HepG2 (cell line): ENCODE results near the gene APPBP2. TPM values are rescaled to one million over a fixed set of nuclear protein-coding genes. Genes with fewer than 3 reads are reported as not detected.

Source experiments
- ATAC-seq: fragments of 200-7000 bp; cut with Tn5 transposase; 3 replicates; pipeline ENCODE4 v1.9.1; 2020; ENCODE audit warnings: mild to moderate bottlenecking, moderate library complexity
- BruUV-seq: library from RNA; stranded (reverse); fragments of 400-500 nt; replicated peaks from 2 replicates; lab custom pipeline; 2021; lab: Mats Ljungman, UMichigan
- CTCF ChIA-PET: fragments of 300-600 bp; formaldehyde crosslinking; extraction: SDS; loops from one replicate; lab custom pipeline; 2021; ENCODE audit warnings: low total read pairs, inconsistent platforms, low intra/inter-chr PET ratio; lab: Yijun Ruan, JAX
- POLR2A ChIA-PET: fragments of 350-600 bp; sonication (Branson Sonifier 250); formaldehyde crosslinking; loops from one replicate; lab custom pipeline; 2020; ENCODE audit warnings: antibody characterized with exemption, inconsistent platforms; lab: Yijun Ruan, JAX
- DNase-seq: peaks from one replicate; pipeline ENCODE4 v3.0.0-alpha.2; 2015; ENCODE audit warnings: low spot score
- FAIRE-seq: peaks from 3 replicates; lab custom pipeline; 2011; peaks lifted over from hg19 to GRCh38; lab: Jason Lieb, UNC
- H2AFZ ChIP-seq: one replicate; pipeline ENCODE4 v1.6.1; 2011; ENCODE audit warnings: low read length, inconsistent platforms
- H3K27ac ChIP-seq: fragments of 300-600 bp; 3 replicates; pipeline ENCODE4 v1.8.0; 2011; ENCODE audit warnings: mixed run types, mild to moderate bottlenecking, mixed read lengths, low read length, inconsistent platforms; ENCODE audit not compliant: insufficient read depth; ENCODE audit errors: extremely low read length
- H3K27me3 ChIP-seq, 2 experiments: fragments of 200-600 bp in 1 of 2; 2 replicates in 1 of 2; 3 replicates in 1 of 2; pipeline versions ENCODE4 v1.6.0 to v1.8.0; 2011; ENCODE audit warnings: low read length in 2 of 2, mild to moderate bottlenecking in 2 of 2, moderate library complexity in 2 of 2, inconsistent platforms in 1 of 2; ENCODE audit not compliant: insufficient read depth in 2 of 2, control insufficient read depth in 1 of 2
- H3K36me3 ChIP-seq, 2 experiments: fragments of 200-600 bp in 1 of 2; replicated peaks in 1 of 2; 2 replicates in 1 of 2; 3 replicates in 1 of 2; pipeline versions ENCODE4 v1.5.1 to v1.8.0; 2011; ENCODE audit warnings: low read length in 2 of 2, inconsistent platforms in 1 of 2; ENCODE audit not compliant: insufficient read depth in 2 of 2, control insufficient read depth in 1 of 2
- H3K4me1 ChIP-seq: 2 replicates; pipeline ENCODE4 v1.5.1; 2012; ENCODE audit warnings: low read length, inconsistent platforms; ENCODE audit not compliant: insufficient read depth
- H3K4me2 ChIP-seq: 2 replicates; pipeline ENCODE4 v1.6.0; 2011; ENCODE audit warnings: low read depth, low read length, inconsistent platforms
- H3K4me3 ChIP-seq, 3 experiments: fragments of 200-600 bp in 1 of 3; sonication (generic), shearing (Covaris generic) in 1 of 3; replicated peaks in 1 of 3; 2 replicates each; pipeline ENCODE4 v1.5.1; 2011 to 2016; ENCODE audit warnings: low read length in 3 of 3, inconsistent platforms in 2 of 3, low read depth in 2 of 3, mild to moderate bottlenecking in 2 of 3, control low read depth in 1 of 3, mixed read lengths in 1 of 3; ENCODE audit not compliant: insufficient read depth in 1 of 3
- H3K79me2 ChIP-seq: one replicate; pipeline ENCODE4 v1.6.1; 2011; ENCODE audit warnings: low read length, inconsistent platforms; ENCODE audit not compliant: insufficient read depth
- H3K9ac ChIP-seq: 2 replicates; pipeline ENCODE4 v1.6.0; 2011; ENCODE audit warnings: mild to moderate bottlenecking, low read depth, low read length, inconsistent platforms; ENCODE audit not compliant: insufficient read depth
- H3K9me3 ChIP-seq: 2 replicates; pipeline ENCODE4 v1.5.1; 2012; ENCODE audit warnings: mild to moderate bottlenecking, low read length
- H4K20me1 ChIP-seq: 2 replicates; pipeline ENCODE4 v1.6.0; 2011; ENCODE audit warnings: inconsistent platforms, mild to moderate bottlenecking, low read length, moderate library complexity; ENCODE audit not compliant: insufficient read depth
- CREB1 ChIP-seq, 2 experiments: fragments of 450-650 bp in 1 of 2; IDR thresholded peaks; 2 replicates each; pipeline ENCODE4 v1.6.1; 2016 to 2017; ENCODE audit warnings: control low read depth in 1 of 2, mild to moderate bottlenecking in 1 of 2, missing compliant biosample characterization in 1 of 2, missing genetic modification characterization in 1 of 2
- FOXA1 ChIP-seq, 2 experiments: fragments of 450-650 bp in 1 of 2; sonication (generic) in 1 of 2; formaldehyde crosslinking in 1 of 2; IDR thresholded peaks; 2 replicates each; pipeline versions ENCODE4 v1.4.0 to v1.6.1; 2016 to 2020; ENCODE audit warnings: missing genetic modification reagents in 1 of 2
- HMG20B ChIP-seq: conservative IDR thresholded peaks from 2 replicates; pipeline ENCODE4 v1.6.1; 2016; ENCODE audit warnings: missing genetic modification reagents, missing compliant biosample characterization
- MAFF ChIP-seq: IDR thresholded peaks from 2 replicates; pipeline ENCODE4 v1.6.1; 2011; ENCODE audit warnings: low read depth, low read length, improper control_type of control experiment
- MAFK ChIP-seq, 2 experiments: IDR thresholded peaks in 1 of 2; conservative IDR thresholded peaks in 1 of 2; 2 replicates each; pipeline ENCODE4 v1.6.1; 2011; ENCODE audit warnings: improper control_type of control experiment in 2 of 2, low read length in 2 of 2
- NFKB2 ChIP-seq: sonication (generic); formaldehyde crosslinking; IDR thresholded peaks from 2 replicates; pipeline ENCODE4 v1.4.0; 2020; ENCODE audit warnings: missing genetic modification reagents, borderline replicate concordance
- ZBTB8A ChIP-seq: sonication (generic); formaldehyde crosslinking; IDR thresholded peaks from 2 replicates; pipeline ENCODE4 v1.4.0; 2020; ENCODE audit warnings: mild to moderate bottlenecking, low read depth, missing genetic modification reagents, borderline replicate concordance
- ZFP41 ChIP-seq: sonication (generic); formaldehyde crosslinking; IDR thresholded peaks from 2 replicates; pipeline ENCODE4 v1.4.0; 2020; ENCODE audit warnings: mild to moderate bottlenecking, missing genetic modification reagents, borderline replicate concordance
- ZNF326 ChIP-seq: sonication (generic); formaldehyde crosslinking; IDR thresholded peaks from 2 replicates; pipeline ENCODE4 v1.4.0; 2020; ENCODE audit warnings: missing genetic modification reagents, borderline replicate concordance
- ZNF383 ChIP-seq: sonication (generic); formaldehyde crosslinking; IDR thresholded peaks from 2 replicates; pipeline ENCODE4 v1.4.0; 2020; ENCODE audit warnings: missing genetic modification reagents, mild to moderate bottlenecking, borderline replicate concordance
- ZNF879 ChIP-seq: sonication (generic); formaldehyde crosslinking; IDR thresholded peaks from 2 replicates; pipeline ENCODE4 v1.8.1; 2023; ENCODE audit warnings: missing genetic modification reagents
- ZSCAN25 ChIP-seq: sonication (generic); formaldehyde crosslinking; IDR thresholded peaks from 2 replicates; pipeline ENCODE4 v1.8.0; 2022; ENCODE audit warnings: mild to moderate bottlenecking, missing genetic modification reagents
- WGBS: methylation state at CpG from one replicate; pipeline ENCODE4 v1.1.6; 2017; ENCODE audit warnings: low lambda C conversion rate; 5-methylcytosine and 5-hydroxymethylcytosine counted together
- in situ Hi-C: cut with HindIII; loops from 2 replicates; pipeline ENCODE4 v1.10.0; 2017; ENCODE audit warnings: low pct_unique_long_range_greater_than_20kb; ENCODE audit not compliant: extremely low pct_ligation_motif_present
- intact Hi-C: fragments of 100-400 bp; cut with micrococcal nuclease; formaldehyde crosslinking; loops from one replicate; pipeline ENCODE4 v1.10.0; 2022; ENCODE audit not compliant: unreplicated experiment
- polyA plus RNA-seq, 8 experiments: library from polyadenylated mRNA; depleted of rRNA in 3 of 8; stranded (reverse) in 7 of 8; unstranded in 1 of 8; fragments of >200 nt; fragmentation: Illumina TruSeq in 4 of 8; extraction: Trizol in 4 of 8; gene quantifications; 2 replicates each; pipeline versions ENCODE4 v1.2.1 to v1.2.3, GENCODE V29; 2011 to 2016; ENCODE audit warnings: low read depth in 4 of 8, missing spikeins in 1 of 8, mixed read lengths in 1 of 8; ENCODE audit not compliant: insufficient read depth in 1 of 8
- total RNA-seq, 5 experiments: library from RNA; depleted of rRNA; stranded (reverse); fragments of >200 nt; fragmentation: Illumina TruSeq; extraction: Trizol; gene quantifications; 2 replicates each; pipeline ENCODE4 v1.2.3, GENCODE V29; 2016; ENCODE audit warnings: low read depth in 1 of 5
- TF ChIP-seq, protein P1 (sequence below): sonication (generic); formaldehyde crosslinking; IDR thresholded peaks from 2 replicates; pipeline ENCODE4 v1.4.0; 2020; ENCODE audit warnings: missing genetic modification reagents
- TF ChIP-seq, protein P2 (sequence below), 2 experiments: sonication (generic) in 1 of 2; formaldehyde crosslinking in 1 of 2; IDR thresholded peaks; 2 replicates each; pipeline versions ENCODE4 v1.4.0 to v1.6.1; 2016 to 2020; ENCODE audit warnings: borderline replicate concordance in 1 of 2, low read depth in 1 of 2, mild to moderate bottlenecking in 1 of 2, missing genetic modification reagents in 1 of 2
- TF ChIP-seq, protein P3 (sequence below): sonication (generic); formaldehyde crosslinking; IDR thresholded peaks from 2 replicates; pipeline ENCODE4 v1.4.0; 2020; ENCODE audit warnings: mild to moderate bottlenecking, missing genetic modification reagents, borderline replicate concordance

The APPBP2 gene
- total and polyA plus RNA-seq, 2 of the 13 experiments (the other 11 are each of a cell fraction or from before 2014, with no cell fraction given): 17.5 to 45.8 TPM

DNA sequence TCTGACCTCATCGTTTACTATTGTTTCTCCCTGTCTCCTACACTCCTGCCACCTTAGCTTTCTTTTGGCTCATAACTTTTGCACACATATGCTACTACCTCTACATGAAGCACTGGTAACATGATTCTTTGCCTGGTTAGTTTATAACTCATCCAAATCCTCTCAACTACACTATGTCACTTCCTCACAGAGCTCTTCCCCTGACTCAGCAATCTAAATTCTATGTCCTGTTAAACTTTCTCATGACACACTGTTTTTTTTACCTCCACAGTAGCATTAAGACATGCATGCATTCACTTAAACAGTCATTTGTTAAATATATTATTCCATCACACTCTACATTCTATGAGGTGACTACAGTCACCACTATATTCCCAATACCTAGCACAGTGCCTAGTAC, 19.7 kb downstream of the APPBP2 start:
- ChIA-PET POLR2A (interaction anchor here (0.8 to 1.1 kb wide), 2 partner anchors 20 to 94 kb away, joined by 3 to 5 read pairs; partner anchors contain the start of genes APPBP2 and PPM1D), CTCF (no interaction called here)
- DNase-seq: peak; percentile 9
- no peak overlapping the region for H3K4me3 ChIP-seq
- H3K36me3 ChIP-seq: peaks cover 4 to 15% of the 10 kb centered on the region in 2 experiments
- intact Hi-C loops (no loop called here), in situ Hi-C loops (no loop called here)
- peaks cover 6% of the 10 kb centered on the region; the same call in 1 of the 2 replicates for H3K4me1 ChIP-seq
- H3K27ac ChIP-seq: no peak overlapping the region
- no peaks in the 10 kb centered on the region for H3K9me3 ChIP-seq
- 95% methylated on average over 1 of the region's 1 CpG for WGBS
- H3K79me2 ChIP-seq: peaks cover 79% of the 10 kb centered on the region
- peak; percentile 46; the same call in 2 of the 3 replicates for ATAC-seq
- BruUV-seq: no TSS peak
- no peaks in the 10 kb centered on the region for H3K27me3 ChIP-seq
- H2AFZ ChIP-seq: no peak overlapping the region
- FAIRE-seq: no peak
- TF ChIP-seq ZSCAN25 (CRISPR knock-in tag) (no peak), HMG20B (CRISPR knock-in tag) (no peak), NFKB2 (no peak), ZFP41 (CRISPR knock-in tag) (no peak), ZNF879 (CRISPR knock-in tag) (no peak), CREB1 (IDR thresholded peaks at IDR 0.05) (peak; percentile 10; the same call in 1 of the 2 replicates), CREB1 (CRISPR knock-in tag; IDR thresholded peaks at IDR 0.05) (no peak), MAFK (conservative IDR thresholded peaks at IDR 0.05 in 1 of 2, IDR thresholded peaks at IDR 0.05 in 1 of 2; ENCODE audit: low read length in 2 of 2) (peak; percentile 80 to 85; a peak in 3 of 4 replicates), ZNF326 (CRISPR knock-in tag) (no peak), ZBTB8A (no peak), FOXA1 (IDR thresholded peaks at IDR 0.05) (no peak), FOXA1 (CRISPR knock-in tag; IDR thresholded peaks at IDR 0.05) (no peak), ZNF383 (CRISPR knock-in tag) (no peak), MAFF (peak; percentile 82)
- TF ChIP-seq, protein P1, sequence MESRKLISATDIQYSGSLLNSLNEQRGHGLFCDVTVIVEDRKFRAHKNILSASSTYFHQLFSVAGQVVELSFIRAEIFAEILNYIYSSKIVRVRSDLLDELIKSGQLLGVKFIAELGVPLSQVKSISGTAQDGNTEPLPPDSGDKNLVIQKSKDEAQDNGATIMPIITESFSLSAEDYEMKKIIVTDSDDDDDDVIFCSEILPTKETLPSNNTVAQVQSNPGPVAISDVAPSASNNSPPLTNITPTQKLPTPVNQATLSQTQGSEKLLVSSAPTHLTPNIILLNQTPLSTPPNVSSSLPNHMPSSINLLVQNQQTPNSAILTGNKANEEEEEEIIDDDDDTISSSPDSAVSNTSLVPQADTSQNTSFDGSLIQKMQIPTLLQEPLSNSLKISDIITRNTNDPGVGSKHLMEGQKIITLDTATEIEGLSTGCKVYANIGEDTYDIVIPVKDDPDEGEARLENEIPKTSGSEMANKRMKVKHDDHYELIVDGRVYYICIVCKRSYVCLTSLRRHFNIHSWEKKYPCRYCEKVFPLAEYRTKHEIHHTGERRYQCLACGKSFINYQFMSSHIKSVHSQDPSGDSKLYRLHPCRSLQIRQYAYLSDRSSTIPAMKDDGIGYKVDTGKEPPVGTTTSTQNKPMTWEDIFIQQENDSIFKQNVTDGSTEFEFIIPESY (CRISPR knock-in tag): no peak
- TF ChIP-seq, protein P2, sequence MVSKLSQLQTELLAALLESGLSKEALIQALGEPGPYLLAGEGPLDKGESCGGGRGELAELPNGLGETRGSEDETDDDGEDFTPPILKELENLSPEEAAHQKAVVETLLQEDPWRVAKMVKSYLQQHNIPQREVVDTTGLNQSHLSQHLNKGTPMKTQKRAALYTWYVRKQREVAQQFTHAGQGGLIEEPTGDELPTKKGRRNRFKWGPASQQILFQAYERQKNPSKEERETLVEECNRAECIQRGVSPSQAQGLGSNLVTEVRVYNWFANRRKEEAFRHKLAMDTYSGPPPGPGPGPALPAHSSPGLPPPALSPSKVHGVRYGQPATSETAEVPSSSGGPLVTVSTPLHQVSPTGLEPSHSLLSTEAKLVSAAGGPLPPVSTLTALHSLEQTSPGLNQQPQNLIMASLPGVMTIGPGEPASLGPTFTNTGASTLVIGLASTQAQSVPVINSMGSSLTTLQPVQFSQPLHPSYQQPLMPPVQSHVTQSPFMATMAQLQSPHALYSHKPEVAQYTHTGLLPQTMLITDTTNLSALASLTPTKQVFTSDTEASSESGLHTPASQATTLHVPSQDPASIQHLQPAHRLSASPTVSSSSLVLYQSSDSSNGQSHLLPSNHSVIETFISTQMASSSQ (IDR thresholded peaks at IDR 0.05; ENCODE audit: low read depth): no peak
- TF ChIP-seq, protein P2 (CRISPR knock-in tag; IDR thresholded peaks at IDR 0.05; ENCODE audit: borderline replicate concordance): no peak
- TF ChIP-seq, protein P3, sequence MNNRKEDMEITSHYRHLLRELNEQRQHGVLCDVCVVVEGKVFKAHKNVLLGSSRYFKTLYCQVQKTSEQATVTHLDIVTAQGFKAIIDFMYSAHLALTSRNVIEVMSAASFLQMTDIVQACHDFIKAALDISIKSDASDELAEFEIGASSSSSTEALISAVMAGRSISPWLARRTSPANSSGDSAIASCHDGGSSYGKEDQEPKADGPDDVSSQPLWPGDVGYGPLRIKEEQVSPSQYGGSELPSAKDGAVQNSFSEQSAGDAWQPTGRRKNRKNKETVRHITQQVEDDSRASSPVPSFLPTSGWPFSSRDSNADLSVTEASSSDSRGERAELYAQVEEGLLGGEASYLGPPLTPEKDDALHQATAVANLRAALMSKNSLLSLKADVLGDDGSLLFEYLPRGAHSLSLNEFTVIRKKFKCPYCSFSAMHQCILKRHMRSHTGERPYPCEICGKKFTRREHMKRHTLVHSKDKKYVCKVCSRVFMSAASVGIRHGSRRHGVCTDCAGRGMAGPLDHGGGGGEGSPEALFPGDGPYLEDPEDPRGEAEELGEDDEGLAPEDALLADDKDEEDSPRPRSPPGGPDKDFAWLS (CRISPR knock-in tag): no peak
- H3K4me2 ChIP-seq: no peak overlapping the region
- H3K9ac ChIP-seq: no peak overlapping the region
- H4K20me1 ChIP-seq: peaks cover 16% of the 10 kb centered on the region
